Stimulated activated CD8-positive, alpha-beta memory T cell treated with anti-CD3 and anti-CD28 coated beads, Interleukin-7, amount 100 ng/mL, for 4 hours (primary cell): ENCODE measurements around the gene COASY.
"Not testable (repeated sequence)": the region's sequence is repeated elsewhere in the genome, so short reads cannot be mapped to it uniquely, and the experiment has no call there.

ENCODE experiments used
- DNase-seq, 2 donors: peaks; one replicate each; pipeline ENCODE4 v3.0.0-alpha.2; 2020; ENCODE audit warnings: low read depth in 2 of 2

The COASY gene

DNA sequence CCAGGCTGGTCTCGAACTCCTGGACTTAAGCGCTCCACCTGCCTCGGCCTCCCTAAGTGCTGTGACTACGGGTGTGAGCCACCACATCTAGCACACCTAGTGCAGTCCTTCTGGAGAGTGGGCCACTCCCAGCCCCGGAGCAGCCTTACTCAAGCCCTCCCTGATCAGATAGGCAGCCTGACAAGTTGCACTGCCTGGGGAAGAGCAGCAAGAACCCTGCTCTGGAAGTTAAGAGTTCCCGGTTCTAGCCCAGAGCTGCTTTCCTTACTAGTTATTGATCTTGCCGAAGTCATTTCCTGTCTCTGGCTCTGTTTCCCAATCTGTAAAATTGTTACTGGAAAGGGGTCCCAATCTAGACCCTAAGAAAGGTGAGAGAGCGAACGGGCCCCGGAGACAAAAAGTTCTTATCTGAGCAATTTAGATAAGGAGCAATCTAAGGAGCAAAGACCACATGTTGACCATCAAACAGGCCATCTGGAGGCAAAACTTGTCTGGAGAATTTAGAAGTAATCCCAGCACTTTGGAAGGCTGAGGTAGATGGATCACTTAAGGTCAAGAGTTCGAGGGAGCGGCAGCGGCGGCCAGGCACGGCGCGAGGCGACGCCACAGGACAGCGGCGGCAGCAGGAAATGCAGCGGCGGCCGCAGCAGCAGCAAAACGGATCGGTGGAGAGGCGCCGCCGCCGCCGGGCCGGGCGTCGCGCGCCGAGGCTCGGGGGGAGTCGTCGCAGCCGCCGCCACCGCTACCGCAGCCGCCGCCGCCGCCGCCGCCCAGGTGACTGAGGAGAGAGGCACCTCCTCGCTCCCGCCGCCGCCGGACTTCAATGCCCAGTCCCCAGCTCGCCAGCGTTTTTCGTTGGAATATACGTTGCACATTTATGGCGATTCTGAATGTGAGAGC lies 30.2 kb upstream of the COASY start:
- DNase-seq = peak in 1 of 2 donors; percentile 42

GRCh38 chr17:42535155-42536047 lies 26.5 kb upstream of the COASY start:
- no peak for DNase-seq

DNA sequence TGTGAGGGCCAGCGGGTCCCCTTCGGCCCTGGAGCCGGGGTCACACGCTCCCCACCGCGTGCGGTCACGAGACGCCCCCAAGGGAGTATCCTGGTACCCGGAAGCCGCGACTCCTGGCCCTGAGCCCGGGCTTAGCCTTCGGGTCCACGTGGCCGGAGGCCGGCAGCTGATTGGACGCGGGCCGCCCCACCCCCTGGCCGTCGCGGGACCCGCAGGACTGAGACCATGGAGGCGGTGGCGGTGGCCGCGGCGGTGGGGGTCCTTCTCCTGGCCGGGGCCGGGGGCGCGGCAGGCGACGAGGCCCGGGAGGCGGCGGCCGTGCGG lies 25.9 kb upstream of the COASY start, which contains the start of gene NAGLU:
Gene NAGLU, plus strand, starts transcription at position 194 of the 324 bp plus-strand sequence. Its CDS starts 32 bp downstream, at position 226.
- peak; percentile 58 to 82 for DNase-seq

- peak; percentile 27 to 64 for DNase-seq
These were observed 25.4 kb upstream of the COASY start for GRCh38 chr17:42536372-42537155.

DNA sequence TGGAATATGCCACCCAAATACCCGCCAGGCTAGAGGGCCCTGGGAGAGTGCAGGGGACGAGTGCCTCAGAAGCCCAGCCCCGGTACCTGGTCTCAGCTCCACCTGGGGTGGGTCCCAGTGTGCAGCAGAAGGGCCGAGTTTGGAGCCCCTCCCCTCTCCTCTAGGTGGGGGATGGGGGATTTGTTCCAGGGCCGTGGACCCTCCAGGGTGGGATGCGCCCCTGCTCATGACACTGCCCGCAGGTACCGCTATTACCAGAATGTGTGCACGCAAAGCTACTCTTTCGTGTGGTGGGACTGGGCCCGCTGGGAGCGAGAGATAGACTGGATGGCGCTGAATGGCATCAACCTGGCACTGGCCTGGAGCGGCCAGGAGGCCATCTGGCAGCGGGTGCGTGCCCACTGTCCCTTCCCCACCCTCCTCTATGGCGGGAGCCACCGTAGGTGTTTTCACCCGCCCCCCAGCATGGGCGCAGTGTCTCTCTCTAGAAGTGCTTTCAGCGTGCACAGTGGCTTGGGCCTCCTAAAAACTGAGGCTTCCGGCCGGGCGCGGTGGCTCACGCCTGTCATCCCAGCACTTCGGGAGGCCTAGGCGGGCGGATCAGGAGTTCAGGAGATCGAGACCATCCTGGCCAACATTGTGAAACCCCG lies 24.7 kb upstream of the COASY start:
- no peak for DNase-seq

- DNase-seq = no peak
These were observed 24.0 kb upstream of the COASY start for GRCh38 chr17:42537826-42538451.

GRCh38 chr17:42538482-42538881 lies 23.5 kb upstream of the COASY start:
- DNase-seq = no peak

GRCh38 chr17:42540558-42540957 lies 21.4 kb upstream of the COASY start:
- not testable (repeated sequence) for DNase-seq

DNA sequence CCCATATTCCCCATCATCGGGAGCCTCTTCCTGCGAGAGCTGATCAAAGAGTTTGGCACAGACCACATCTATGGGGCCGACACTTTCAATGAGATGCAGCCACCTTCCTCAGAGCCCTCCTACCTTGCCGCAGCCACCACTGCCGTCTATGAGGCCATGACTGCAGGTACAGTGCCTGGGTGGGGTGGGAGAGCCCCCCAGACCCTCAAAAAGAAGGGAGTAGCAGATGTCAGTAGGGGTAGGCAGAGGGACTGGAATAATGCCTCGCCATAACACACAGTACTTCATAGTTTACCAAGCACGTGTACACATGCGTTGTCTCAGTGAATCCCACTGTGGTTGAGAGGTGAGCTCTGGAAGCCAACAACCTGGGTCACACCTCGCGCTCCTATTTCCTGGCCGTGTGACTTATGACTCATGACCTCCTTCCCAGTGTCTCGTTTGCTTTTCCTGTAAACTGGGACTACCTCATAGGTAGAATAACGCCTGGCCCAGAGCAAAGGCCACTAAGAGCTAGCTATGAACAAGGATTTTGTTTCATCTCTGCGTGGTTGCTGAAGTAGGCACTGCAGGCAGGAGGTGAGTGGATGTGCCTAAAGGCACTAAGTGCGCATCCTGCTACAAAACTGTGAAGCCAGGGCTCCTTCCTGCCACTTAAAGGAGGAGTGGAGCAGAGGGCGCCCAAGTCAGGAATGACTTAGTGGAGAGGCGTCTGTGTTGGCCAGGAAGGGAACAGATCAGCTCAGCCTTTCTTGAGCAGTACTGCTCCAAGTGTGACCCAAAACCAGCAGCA lies 20.7 kb upstream of the COASY start:
- peak in 1 of 2 donors; percentile 20 for DNase-seq

GRCh38 chr17:42543190-42544079 lies 18.5 kb upstream of the COASY start:
- no peak for DNase-seq

DNA sequence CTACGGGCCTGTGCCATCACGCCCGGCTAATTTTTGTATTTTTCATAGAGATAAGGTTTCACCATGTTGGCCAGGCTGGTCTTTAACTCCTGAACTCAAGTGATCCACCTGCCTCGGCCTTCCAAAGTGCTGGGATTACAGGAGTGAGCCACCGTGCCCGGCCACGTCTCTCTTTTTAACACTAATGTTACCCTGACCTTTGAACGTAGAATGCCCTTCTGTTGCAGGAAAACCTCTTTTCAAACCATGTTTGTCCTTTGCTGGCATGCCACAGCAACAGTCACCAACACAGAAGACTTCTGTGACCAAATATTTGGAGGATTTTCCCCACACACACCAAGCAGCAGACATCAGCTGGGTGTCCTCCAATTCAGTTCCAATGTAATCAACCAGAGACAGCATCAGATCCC lies 17.1 kb upstream of the COASY start:
- DNase-seq = no peak

DNA sequence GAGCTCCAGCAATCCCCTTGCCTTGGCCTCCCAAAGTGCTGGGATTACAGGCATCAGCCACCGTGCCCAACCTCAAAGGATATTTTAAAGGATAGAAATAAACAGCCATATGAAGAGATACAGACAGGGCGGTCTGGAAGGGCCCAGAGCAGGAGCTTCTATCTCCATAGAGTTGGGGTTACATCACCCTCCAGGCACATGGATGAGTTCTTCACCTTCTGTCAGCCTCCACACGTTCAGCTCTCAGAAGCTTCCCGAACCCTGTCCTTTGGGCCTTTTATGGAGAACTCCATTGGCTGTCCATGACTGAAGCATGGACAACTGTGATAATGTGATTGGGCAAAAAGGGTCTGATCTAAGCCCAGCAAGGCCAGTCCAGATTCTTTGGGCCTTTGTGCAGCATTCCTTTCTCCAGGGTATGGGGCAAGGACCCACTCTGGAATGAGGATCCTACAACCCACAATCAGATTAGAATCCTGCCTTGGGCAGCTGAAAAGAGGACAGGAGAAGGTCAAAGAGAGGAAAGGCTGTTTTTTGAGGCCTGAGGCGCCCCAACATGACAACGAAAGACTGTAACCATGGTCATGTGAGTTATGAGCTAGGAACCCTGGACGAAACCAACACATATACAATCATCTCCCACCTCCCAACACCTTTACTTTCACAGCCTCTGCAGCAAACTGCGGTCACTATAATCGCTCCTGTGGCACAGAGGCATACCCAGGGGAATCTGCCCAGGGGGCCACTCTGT lies 16.0 kb upstream of the COASY start:
- DNase-seq = not testable (repeated sequence)

GRCh38 chr17:42547001-42547461 lies 14.9 kb upstream of the COASY start:
- DNase-seq = no peak

DNA sequence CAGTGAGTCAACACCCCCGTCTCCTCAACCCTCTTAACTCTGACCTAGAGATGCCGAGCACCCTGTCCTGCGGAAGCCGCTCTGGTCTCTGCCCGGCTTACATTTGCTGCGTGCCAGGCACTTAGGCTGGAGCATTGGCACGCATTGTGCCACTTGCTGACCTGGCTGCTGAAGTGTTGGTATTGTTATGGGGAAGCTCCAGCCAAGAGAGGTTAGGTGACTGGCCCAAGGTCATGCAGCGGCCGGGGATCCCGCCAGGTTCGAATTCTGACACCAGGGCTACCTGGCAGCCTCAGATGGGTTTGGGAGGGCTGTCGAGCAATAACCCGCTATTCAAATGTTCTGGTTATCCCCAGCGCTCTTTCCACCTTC lies 14.3 kb upstream of the COASY start:
- DNase-seq = no peak

GRCh38 chr17:42548070-42548837 lies 13.7 kb upstream of the COASY start:
- peak; percentile 56 to 74 for DNase-seq

DNA sequence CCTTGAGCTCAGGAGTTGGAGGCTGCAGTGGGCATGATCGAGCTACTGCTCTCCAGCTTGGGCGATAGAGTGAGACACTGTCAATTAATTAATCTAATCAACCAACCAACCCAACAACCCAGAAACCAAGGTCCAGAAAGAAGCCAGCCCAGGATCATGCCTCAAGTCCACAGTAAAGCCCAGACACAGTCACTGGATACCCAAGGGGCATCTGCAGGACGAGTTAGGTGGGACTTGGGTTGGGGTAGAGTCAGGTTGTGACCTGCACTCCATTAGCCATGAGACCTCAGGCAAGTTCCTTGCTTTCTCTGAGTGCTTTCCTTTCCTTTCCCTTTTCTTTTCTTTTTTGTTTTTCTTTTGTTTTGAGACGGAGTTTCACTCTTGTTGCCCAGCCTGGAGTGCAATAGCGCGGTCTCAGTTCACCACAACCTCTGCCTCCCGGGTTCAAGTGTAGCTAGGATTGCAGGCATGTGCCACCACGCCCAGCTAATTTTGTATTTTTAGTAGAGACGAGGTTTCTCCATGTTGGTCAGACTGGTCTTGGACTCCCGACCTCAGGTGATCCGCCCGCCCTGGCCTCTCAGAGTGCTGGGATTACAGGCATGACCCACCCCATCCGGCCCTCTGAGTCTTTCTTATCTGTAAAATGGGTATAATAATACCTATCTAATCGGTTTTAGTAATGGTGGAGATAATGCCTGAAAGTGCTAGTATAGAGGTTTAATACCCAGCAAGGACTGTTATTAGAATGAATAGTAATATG lies 12.8 kb upstream of the COASY start:
- no peak for DNase-seq

GRCh38 chr17:42552736-42553135 lies 9.2 kb upstream of the COASY start, which contains the start of gene HSD17B1:
TSS of gene HSD17B1 (plus strand) at chr17:42552923. CDS start at chr17:42552934, 11 bp downstream.
- not testable (repeated sequence) for DNase-seq
